Panc1 (cell line): ENCODE results near the gene AP5S1. TPM values are rescaled to one million over a fixed set of nuclear protein-coding genes. Genes with fewer than 3 reads are reported as not detected.

Experiments used
- ATAC-seq: fragments of 200-7000 bp; cut with Tn5 transposase; 2 replicates; pipeline ENCODE4 v1.9.1; 2020; ENCODE audit warnings: mild to moderate bottlenecking, moderate library complexity
- BruUV-seq: library from RNA; stranded (reverse); fragments of 400-500 nt; replicated peaks from 2 replicates; lab custom pipeline; 2021; lab: Mats Ljungman, UMichigan
- CTCF ChIA-PET: fragments of 300-600 bp; sonication (Branson Sonifier 250); formaldehyde crosslinking; loops from one replicate; lab custom pipeline; 2022; ENCODE audit warnings: antibody characterized with exemption; lab: Charles Lee
- POLR2A ChIA-PET: fragments of 300-600 bp; sonication (Branson Sonifier 250); formaldehyde crosslinking; loops from one replicate; lab custom pipeline; 2022; ENCODE audit warnings: antibody characterized with exemption; lab: Charles Lee
- DNase-seq: peaks from one replicate; pipeline ENCODE4 v3.0.0-alpha.2; 2010; ENCODE audit warnings: low read depth, low spot score
- H3K27ac ChIP-seq: 2 replicates; pipeline ENCODE4 v1.5.1; 2011; ENCODE audit warnings: mild to moderate bottlenecking, low read length, inconsistent platforms
- H3K27me3 ChIP-seq: fragments of 200-500 bp; sonication (Bioruptor generic); 2 replicates; pipeline ENCODE4 v1.6.0; 2014; ENCODE audit warnings: low read length, inconsistent platforms; ENCODE audit not compliant: control insufficient read depth, insufficient read depth
- H3K36me3 ChIP-seq: fragments of 200-500 bp; sonication (Bioruptor generic); 2 replicates; pipeline ENCODE4 v1.5.1; 2014; ENCODE audit warnings: inconsistent platforms, mild to moderate bottlenecking, low read length, moderate library complexity; ENCODE audit not compliant: control insufficient read depth, insufficient read depth
- H3K4me1 ChIP-seq: 2 replicates; pipeline ENCODE4 v1.5.1; 2011; ENCODE audit warnings: inconsistent platforms, mild to moderate bottlenecking, low read length, moderate library complexity; ENCODE audit not compliant: control insufficient read depth, insufficient read depth
- H3K4me3 ChIP-seq, 2 experiments: 2 replicates each; pipeline ENCODE4 v1.5.1; 2011 to 2012; ENCODE audit warnings: low read depth in 2 of 2, low read length in 2 of 2, mild to moderate bottlenecking in 2 of 2, inconsistent platforms in 1 of 2, moderate library complexity in 1 of 2
- H3K9me3 ChIP-seq: fragments of 200-500 bp; sonication (Bioruptor generic); 2 replicates; pipeline ENCODE4 v1.5.1; 2014; ENCODE audit warnings: low read depth, mild to moderate bottlenecking, inconsistent platforms, low read length, moderate library complexity; ENCODE audit not compliant: control insufficient read depth, insufficient read depth
- CTCF ChIP-seq: fragments of 450-650 bp; IDR thresholded peaks from 2 replicates; pipeline ENCODE4 v1.5.1; 2017; ENCODE audit warnings: mild to moderate bottlenecking
- POLR2AphosphoS5 ChIP-seq: IDR thresholded peaks from 2 replicates; pipeline ENCODE4 v1.6.1; 2012; ENCODE audit warnings: mild to moderate bottlenecking, low read depth, low read length, moderate library complexity
- REST ChIP-seq, 2 experiments: IDR thresholded peaks; 2 replicates each; pipeline ENCODE4 v1.6.1; 2011 to 2012; ENCODE audit warnings: low read depth in 2 of 2, control low read depth in 1 of 2, low read length in 1 of 2, mild to moderate bottlenecking in 1 of 2, moderate library complexity in 1 of 2; ENCODE audit not compliant: insufficient read depth in 1 of 2
- SIN3A ChIP-seq: IDR thresholded peaks from 2 replicates; pipeline ENCODE4 v1.6.1; 2012; ENCODE audit warnings: low read depth, mild to moderate bottlenecking, low read length, moderate library complexity, borderline replicate concordance; ENCODE audit not compliant: insufficient read depth
- TCF7L2 ChIP-seq: IDR thresholded peaks from 2 replicates; pipeline ENCODE4 v1.6.1; 2011; ENCODE audit warnings: mild to moderate bottlenecking, low read depth, low read length, inconsistent platforms
- in situ Hi-C: cut with HindIII; loops from 2 replicates; pipeline ENCODE4 v1.10.0; 2016; ENCODE audit warnings: low sequenced_read_pairs, low pct_unique_long_range_greater_than_20kb
- intact Hi-C: fragments of 100-400 bp; cut with micrococcal nuclease; formaldehyde crosslinking; loops from one replicate; pipeline ENCODE4 v1.10.0; 2022; ENCODE audit not compliant: unreplicated experiment
- total RNA-seq: library from RNA; stranded (reverse); gene quantifications from one replicate; pipeline ENCODE4 v1.2.1, GENCODE V29; 2021; ENCODE audit not compliant: unreplicated experiment

AP5S1 gene
- total RNA-seq, 1 experiment from 2014 or later, result 23.1 TPM

- DNase-seq (no peak), ATAC-seq (no peak)
- ChIA-PET POLR2A (interaction anchor here (0.6 kb wide), 1 partner anchor 28 kb away, joined by 3 read pairs; no protein-coding TSS in a partner anchor), CTCF (no interaction called here)
- Histone ChIP-seq H3K4me3 (no peak overlapping the region), H3K9me3 (peaks cover 2% of the 10 kb centered on the region; the same call in 1 of the 2 replicates), H3K27ac (no peak overlapping the region), H3K36me3 (peaks cover 4% of the 10 kb centered on the region; the same call in 1 of the 2 replicates), H3K27me3 (no peaks in the 10 kb centered on the region), H3K4me1 (no peaks in the 10 kb centered on the region)
- in situ Hi-C loops (no loop called here), intact Hi-C loops (no loop called here)
- TF ChIP-seq POLR2AphosphoS5, result no peak
- no peak for TF ChIP-seq CTCF
- TF ChIP-seq TCF7L2, result no peak
- no peak for TF ChIP-seq REST (IDR thresholded peaks at IDR 0.05; ENCODE audit: insufficient read depth in 1 of 2, low read depth in 2 of 2, low read length in 1 of 2)
- no peak for TF ChIP-seq SIN3A
- no TSS peak for BruUV-seq
Observed at GRCh38 chr20:3863317-3863716, 43.0 kb downstream of the AP5S1 start.

DNA sequence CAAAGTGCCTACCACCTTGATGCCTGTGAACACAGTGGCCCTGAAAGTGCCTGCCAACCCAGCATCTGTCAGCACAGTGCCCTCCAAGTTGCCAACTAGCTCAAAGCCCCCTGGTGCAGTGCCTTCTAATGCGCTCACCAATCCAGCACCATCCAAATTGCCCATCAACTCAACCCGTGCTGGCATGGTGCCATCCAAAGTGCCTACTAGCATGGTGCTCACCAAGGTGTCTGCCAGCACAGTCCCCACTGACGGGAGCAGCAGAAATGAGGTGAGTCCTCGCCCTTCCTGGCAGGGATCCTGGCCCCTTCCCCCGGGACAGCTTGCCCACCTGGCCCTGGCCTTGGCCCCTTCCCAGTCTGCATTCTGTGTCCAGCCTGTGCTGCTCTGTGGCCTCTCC lies 44.2 kb downstream of the AP5S1 start:
- Histone ChIP-seq H3K36me3 (peaks cover 4% of the 10 kb centered on the region; the same call in 1 of the 2 replicates), H3K27me3 (no peaks in the 10 kb centered on the region), H3K9me3 (peaks cover 2% of the 10 kb centered on the region; the same call in 1 of the 2 replicates), H3K27ac (no peak overlapping the region), H3K4me3 (no peak overlapping the region), H3K4me1 (no peaks in the 10 kb centered on the region)
- no peak for DNase-seq
- POLR2A ChIA-PET, result no interaction called here
- TF ChIP-seq REST (IDR thresholded peaks at IDR 0.05; ENCODE audit: insufficient read depth in 1 of 2, low read depth in 2 of 2, low read length in 1 of 2) (no peak), SIN3A (no peak), POLR2AphosphoS5 (no peak), TCF7L2 (no peak), CTCF (no peak)
- in situ Hi-C loops (no loop called here), intact Hi-C loops (no loop called here)
- CTCF ChIA-PET, result no interaction called here
- BruUV-seq, result no TSS peak
- ATAC-seq, result no peak
